Omental fat pad (tissue), 4 donors: ENCODE results near the gene CD68. TPM values are rescaled to one million over a fixed set of nuclear protein-coding genes. Genes with fewer than 3 reads are reported as not detected.
"Not testable (repeated sequence)": the region's sequence is repeated elsewhere in the genome, so short reads cannot be mapped to it uniquely, and the experiment has no call there.

Experiments
- ATAC-seq: fragments of 150-250 bp; one replicate; pipeline ENCODE4 v1.9.1; 2016; ENCODE audit warnings: mild to moderate bottlenecking, moderate library complexity; ENCODE audit not compliant: low FRiP score
- DNase-seq: peaks from one replicate; pipeline ENCODE4 v3.0.0-alpha.2; 2019; ENCODE audit warnings: low spot score
- total RNA-seq, 4 donors: library from RNA; depleted of rRNA; stranded (reverse); fragments of >200 nt; gene quantifications; one replicate each; pipeline ENCODE4 v1.1.0, GENCODE V29; 2016
- TF ChIP-seq, protein P1 (sequence below), 3 donors: fragments of 450-650 bp; IDR thresholded peaks; one replicate each; pipeline ENCODE4 v1.5.1; 2016 to 2017; ENCODE audit warnings: antibody characterized with exemption in 3 of 3, mild to moderate bottlenecking in 3 of 3, moderate library complexity in 2 of 3

CD68 gene
- total RNA-seq, 4 donors from 2014 or later = 99.1 to 321 (median 191) TPM

DNA sequence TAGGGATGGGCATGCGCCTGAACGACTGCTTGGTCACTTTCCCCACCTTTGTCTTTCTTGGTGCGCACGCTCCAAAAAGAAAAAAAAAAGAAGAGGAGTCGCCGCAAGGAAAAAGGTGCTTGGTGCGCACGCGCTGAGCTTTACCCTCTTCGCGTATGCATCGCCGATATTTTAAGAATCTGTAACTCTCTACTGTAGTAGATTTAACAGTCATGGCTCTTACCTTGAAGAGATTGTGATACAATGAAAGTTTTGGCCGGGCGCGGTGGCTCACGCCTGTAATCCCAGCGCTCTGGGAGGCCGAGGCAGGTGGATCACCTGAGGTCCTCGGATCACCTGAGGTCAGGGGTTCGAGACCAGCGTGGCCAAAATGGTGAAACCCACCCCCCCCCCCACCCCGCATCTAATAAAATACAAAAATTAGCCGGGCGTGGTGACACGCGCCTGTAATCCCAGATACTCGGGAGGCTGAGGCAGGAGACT is 35.9 kb downstream of the CD68 start:
- TF ChIP-seq, protein P1, sequence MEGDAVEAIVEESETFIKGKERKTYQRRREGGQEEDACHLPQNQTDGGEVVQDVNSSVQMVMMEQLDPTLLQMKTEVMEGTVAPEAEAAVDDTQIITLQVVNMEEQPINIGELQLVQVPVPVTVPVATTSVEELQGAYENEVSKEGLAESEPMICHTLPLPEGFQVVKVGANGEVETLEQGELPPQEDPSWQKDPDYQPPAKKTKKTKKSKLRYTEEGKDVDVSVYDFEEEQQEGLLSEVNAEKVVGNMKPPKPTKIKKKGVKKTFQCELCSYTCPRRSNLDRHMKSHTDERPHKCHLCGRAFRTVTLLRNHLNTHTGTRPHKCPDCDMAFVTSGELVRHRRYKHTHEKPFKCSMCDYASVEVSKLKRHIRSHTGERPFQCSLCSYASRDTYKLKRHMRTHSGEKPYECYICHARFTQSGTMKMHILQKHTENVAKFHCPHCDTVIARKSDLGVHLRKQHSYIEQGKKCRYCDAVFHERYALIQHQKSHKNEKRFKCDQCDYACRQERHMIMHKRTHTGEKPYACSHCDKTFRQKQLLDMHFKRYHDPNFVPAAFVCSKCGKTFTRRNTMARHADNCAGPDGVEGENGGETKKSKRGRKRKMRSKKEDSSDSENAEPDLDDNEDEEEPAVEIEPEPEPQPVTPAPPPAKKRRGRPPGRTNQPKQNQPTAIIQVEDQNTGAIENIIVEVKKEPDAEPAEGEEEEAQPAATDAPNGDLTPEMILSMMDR (IDR thresholded peaks at IDR 0.05) = no peak
- ATAC-seq (no peak), DNase-seq (no peak)

DNA sequence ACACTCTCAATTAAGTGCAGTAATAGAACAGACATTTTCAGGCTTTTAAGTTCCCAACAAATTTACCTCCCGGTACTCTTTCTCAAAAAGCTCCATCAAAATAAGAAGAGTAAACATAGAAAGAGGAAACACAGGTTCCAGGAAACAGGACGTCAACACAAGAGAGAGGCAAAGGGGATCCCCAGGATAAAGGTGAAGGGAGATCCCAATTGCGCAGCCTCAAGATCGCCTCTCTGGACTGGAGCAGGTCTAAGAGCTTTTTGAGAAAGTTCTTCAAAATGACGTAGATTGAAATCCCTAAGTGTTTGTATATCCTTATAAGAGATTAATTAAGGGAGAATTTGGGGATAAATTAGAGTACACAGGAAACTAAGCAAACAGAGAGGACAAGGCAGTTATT is 39.2 kb downstream of the CD68 start:
- no peak for ATAC-seq
- TF ChIP-seq, protein P1 (IDR thresholded peaks at IDR 0.05) = no peak
- no peak for DNase-seq

DNA sequence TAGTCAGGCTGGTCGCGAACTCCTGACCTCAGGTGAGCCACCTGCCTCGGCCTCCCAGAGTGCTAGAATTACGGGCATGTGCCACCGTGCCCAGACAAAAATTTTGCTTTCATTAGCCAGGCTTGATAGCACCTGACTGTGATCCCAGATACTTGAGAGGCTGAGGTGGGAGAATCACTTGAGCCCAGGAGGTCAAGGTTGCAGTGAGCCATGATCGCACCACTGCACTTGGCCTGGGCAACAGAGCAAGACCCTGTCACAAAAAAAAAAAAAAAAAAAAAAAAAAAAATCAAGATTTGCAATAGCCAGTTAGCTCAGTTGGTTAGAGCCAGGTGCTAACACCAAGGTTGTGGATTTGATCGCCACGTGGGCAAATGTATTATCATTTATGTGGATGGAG is 41.4 kb downstream of the CD68 start:
- no peak for ATAC-seq
- TF ChIP-seq, protein P1 (IDR thresholded peaks at IDR 0.05) = no peak
- DNase-seq = no peak

DNA sequence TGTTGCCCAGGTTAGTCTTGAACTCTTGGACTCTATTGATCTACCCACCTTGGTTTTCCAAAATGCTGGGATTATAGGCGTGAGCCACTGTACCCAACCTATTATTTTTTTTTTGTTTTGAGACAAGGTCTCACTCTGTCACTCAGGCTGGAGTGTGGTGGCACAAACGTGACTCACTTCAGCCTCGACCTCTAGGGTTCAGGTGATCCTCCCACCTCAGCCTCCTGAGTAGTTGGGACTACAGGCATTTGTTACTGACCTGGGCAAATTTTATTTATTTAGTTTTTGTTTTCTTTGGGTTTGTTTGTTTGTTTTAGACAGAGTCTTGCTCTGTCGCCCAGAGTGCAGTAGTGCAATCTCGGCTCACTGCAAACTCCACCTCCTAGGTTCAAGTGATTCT is 44.2 kb downstream of the CD68 start:
- TF ChIP-seq, protein P1 (IDR thresholded peaks at IDR 0.05) = no peak
- DNase-seq (no peak), ATAC-seq (no peak)

DNA sequence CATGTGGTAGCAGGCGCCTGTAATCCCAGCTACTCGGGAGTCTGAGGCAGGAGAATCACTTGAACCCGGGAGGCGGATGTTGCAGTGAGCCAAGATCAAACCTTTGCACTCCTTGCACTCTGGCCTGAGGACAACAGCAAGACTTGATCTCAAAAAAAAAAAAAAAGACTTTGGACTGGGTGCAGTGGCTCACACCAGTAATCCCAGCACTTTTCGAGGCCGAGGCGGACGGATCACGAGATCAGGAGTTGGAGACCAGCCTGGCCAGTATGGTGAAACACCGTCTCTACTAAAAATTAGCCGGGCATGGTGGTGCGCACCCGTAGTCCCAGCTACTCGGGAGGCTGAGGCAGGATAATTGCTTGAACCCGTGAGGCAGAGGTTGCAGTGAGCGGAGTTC is 46.3 kb downstream of the CD68 start:
- DNase-seq, ATAC-seq: not testable (repeated sequence)

DNA sequence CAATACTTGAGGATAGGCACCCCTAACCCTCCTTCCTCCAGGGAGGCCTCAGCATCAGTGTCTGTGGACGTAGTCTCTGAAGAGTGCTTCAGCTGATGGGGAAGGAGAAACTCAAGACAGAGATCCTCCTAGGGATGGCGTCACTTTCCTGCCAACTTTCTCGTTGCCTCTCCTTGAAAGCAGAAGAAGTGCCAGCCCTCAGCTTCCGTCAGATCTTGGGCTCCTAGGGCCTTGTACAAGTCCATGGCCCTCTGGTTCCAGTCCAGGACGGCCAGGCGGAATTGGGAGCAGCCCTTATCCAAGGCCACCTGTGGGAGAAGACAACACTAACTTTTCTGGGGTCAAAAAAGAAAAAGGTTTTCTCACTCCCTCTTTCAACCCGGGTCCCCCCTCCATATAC is 46.9 kb downstream of the CD68 start:
- DNase-seq = no peak
- TF ChIP-seq, protein P1 (IDR thresholded peaks at IDR 0.05) = no peak
- ATAC-seq = no peak

DNA sequence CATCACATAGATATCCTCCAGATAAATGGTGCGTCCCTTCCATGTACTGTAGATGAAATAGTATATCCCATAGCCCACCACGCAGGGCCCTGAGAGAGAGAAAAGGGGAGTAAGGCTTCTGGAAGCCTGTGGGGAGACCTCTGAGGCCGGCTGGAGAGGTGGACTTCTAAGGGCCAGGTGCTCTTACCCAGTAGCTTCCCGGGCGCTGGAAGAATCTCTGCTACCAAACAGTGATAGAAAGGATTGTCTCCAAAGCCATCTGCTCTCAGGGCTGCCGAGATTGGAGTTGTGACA is 47.5 kb downstream of the CD68 start:
- ATAC-seq (no peak), DNase-seq (no peak)
- TF ChIP-seq, protein P1 (IDR thresholded peaks at IDR 0.05) = no peak
